Stimulated activated CD4-positive, alpha-beta T cell treated with anti-CD3 and anti-CD28 coated beads, Interleukin-2, amount 100 ng/mL, for 24 hours (primary cell): Measurements from ENCODE around the gene TMC3.
"Not testable (repeated sequence)": the region's sequence is repeated elsewhere in the genome, so short reads cannot be mapped to it uniquely, and the experiment has no call there.

Experiments
- DNase-seq, 2 donors: peaks; one replicate each; pipeline ENCODE4 v3.0.0-alpha.2; 2020

TMC3 gene

DNA sequence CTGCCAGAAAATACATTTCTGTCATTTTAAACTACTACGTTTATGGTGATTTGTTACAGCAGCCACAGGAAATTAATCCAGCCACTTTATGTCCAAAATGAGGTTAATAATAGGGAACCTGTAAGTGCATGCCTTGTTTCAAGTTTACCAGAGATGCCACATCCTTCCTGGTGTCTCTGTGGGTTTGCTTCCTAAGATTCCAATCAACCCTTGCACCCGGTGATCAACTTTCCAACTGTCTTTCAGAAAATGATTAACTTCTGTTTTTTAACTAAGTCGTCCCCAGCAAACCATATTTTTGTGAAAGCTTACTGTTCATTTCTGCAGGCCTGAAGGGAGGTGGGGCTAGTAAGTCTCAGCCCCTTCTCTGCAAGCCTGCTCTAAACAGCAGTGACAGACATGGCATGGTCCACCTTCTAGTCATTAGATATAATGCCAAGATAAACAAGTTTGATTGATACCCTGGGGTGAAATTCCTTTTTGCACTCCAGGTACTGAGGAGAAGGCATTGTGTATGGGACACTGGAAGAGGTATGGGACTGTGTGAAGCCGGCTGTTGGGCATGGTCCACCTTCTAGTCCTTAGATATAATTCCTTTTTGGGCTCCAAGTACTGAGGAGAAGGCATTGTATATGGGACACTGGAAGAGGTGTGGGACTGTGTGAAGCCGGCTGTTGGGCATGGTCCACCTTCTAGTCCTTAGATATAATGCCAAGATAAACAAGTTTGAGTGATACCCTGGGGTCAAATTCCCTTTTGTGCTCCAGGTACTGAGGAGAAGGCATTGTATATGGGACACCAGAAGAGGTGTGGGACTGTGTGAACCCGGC is 11.1 kb upstream of the TMC3 start:
- DNase-seq, result no peak

- DNase-seq, result no peak
Observed at GRCh38 chr15:81381720-81382119, 7.7 kb upstream of the TMC3 start.

DNA sequence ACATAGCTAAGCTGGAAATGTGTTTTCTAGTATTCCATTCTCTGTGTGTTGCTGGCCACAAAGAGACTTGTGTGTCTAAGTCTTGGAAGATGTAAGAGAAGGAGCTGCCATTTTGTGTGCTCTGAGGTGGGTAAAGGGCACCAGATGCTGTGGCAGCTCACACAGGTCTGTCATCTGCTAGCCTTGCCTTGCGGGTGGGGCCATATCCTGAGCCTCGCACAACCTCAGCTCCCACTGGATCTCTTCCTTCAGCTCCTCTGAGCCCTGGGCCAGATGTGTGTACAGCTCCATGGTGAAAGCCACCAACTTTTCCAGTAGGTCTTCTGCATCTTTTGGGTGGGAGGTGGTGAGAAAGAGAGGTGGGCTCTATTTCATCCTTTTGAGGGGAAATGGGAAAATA is 6.7 kb upstream of the TMC3 start:
- DNase-seq, result no peak

GRCh38 chr15:81380203-81380602 is 6.2 kb upstream of the TMC3 start:
- DNase-seq, result no peak

DNA sequence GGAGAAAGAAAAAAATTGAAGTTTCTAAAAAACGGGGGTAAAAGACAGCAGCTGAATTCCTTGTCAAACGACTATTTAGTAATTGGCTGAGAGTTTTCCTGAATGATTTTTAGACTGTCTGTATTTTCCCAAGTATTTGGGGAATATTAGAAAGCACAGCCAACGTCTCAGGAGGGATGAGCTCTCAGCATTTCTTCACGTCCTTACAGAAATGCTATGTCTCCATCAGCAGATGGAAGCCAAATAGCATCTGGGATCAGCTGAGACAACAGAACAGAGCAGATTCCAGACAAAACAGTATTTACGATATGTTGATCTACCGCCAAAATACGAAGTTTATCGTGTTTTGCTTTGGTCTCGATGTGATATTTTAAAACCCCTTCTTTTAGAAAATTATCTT is 5.3 kb upstream of the TMC3 start:
- DNase-seq, result no peak

- DNase-seq, result no peak
Observed at GRCh38 chr15:81378443-81378842, 4.4 kb upstream of the TMC3 start.

GRCh38 chr15:81377871-81378270 is 3.9 kb upstream of the TMC3 start:
- no peak for DNase-seq

- no peak for DNase-seq
Observed at GRCh38 chr15:81376231-81376630, 2.2 kb upstream of the TMC3 start.

DNA sequence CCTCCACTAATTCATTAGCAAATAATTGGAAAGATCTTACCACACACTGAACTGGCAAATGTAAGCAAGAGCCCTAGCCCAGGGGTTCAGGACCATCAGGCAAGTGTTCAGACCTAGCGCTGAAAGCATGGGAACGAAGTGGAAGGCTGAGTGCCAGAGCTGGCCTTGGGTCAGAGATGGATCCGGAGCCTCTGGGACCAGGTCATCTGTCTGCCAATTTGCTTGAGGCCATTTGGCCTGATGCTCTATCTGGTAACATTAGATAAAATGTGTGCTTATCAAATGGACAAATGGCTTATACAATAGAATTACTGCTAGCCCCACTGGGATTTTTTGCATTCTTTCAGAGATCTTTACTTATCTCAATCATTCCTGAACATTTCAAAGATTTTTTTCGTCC is 1.4 kb upstream of the TMC3 start:
- DNase-seq, result no peak

DNA sequence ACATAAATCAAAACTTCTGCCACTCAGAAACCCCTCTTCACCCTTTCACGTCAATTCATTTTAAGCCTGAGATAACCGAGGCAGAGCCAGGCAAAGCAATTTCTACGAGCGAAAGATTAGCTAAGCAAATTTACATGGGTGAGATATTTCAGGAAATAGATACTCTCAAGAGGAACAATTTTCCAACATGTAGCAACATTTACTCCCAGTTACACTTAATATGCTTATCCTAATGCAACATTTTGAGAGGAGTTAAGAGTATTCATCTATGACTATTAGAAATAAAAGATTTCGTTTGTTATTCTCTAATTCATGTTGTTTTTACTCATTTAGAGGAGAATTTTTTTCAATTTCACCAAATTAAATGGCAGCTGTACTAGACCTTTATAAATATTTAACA is 837 bp downstream of the TMC3 start:
- DNase-seq, result no peak

DNA sequence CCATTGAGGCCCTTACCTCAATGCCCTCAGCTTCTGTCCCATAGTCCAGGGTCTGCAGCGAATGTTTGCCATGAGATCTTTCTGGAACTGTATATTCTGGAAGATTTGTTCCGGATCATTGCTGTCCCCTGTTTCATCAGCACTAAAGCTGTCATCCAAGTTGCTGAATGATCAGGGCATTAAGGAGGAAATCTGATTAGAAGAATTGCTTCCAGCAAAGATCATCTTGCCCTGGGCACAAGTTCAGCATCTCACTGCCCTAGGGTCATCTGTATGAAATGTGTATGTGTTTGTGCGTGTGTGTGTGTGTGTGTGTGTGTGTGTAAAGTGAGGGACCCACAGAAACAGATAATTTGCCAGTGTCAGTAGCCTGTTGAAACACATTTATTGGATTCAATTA is 1.4 kb downstream of the TMC3 start:
- no peak for DNase-seq

DNA sequence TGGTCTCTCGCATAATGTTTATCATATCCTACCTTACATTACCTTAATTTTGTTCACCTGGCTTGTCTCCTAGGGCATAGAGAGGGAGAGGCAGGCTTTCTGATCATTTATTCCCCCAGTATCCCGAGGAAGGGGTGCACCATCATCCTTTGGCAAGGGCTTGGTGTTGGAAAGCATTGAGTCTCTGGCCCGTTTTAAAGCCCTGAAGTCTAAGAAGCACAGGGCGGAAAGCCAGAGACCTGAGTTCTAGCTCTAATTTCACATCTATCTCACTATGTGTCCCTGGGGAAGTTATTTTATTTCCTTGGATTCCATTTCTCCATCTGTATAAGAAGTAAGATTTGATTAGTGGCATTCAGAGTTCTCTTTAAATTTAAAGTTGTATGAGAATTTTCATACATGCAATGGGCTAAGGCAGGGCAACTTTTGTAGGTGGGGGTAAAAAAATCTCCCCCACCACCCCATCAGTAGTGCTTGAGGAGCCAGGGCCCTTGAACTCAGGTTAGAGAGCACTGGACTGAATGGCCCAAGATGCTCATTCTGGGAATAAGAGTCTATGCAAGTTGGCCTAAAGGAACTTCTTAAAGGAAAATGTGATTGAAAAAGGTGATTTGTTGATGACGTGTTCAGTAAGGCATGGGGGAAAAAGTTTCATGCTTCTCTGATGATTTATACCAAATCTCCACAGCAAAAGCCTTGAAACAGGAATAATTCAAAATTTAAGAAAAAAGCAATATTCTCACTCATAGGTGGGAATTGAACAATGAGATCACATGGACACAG is 10.1 kb downstream of the TMC3 start:
- DNase-seq, result no peak

GRCh38 chr15:81363276-81363675 is 10.7 kb downstream of the TMC3 start:
- no peak for DNase-seq

GRCh38 chr15:81362790-81363189 is 11.2 kb downstream of the TMC3 start:
- no peak for DNase-seq

- no peak for DNase-seq
Observed at GRCh38 chr15:81361891-81362290, 12.1 kb downstream of the TMC3 start.

GRCh38 chr15:81360491-81360890 is 13.5 kb downstream of the TMC3 start:
- DNase-seq, result no peak

DNA sequence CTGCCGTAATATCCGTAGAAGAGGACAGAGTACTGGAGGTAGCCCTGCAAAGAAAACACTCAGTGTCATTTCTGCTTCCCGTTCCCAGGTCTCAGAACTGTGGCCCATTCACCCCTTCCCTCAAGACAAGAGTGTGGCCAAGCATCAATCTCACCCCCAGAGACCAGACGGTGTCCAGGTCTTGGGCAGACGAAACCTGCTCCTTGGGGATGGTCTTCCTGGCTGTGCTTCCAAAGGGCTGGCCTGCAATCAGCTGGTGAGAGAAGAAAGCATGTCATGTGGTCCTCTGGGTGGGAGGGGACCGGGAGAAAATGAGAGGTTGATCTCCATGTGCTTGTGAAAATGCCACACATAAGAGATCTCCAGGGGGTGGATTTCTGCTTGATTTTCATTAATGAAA is 15.8 kb downstream of the TMC3 start:
- no peak for DNase-seq

- DNase-seq, result no peak
Observed at GRCh38 chr15:81357180-81357686, 16.8 kb downstream of the TMC3 start.

DNA sequence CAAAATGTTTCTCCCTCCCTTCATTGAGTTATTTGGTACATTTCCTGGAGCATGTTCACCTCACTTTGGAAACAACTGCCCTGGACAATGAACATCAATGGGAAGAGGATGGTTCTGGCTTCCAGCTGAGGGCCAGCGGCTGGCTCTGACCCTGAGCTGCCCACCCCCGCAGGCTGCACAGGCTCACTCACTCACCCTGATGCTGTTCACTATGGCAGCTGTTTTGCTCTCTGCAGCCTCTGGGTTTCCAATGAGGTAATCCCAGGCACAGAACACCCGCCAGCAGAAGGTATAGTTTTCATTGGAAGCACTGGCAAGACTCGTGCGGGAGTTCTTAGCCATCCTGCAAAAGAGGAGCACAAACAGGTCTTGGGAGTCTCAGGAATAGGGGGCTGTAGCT is 17.8 kb downstream of the TMC3 start:
- DNase-seq, result no peak

GRCh38 chr15:81351651-81352050 is 22.4 kb downstream of the TMC3 start:
- no peak for DNase-seq

GRCh38 chr15:81349271-81349670 is 24.7 kb downstream of the TMC3 start:
- DNase-seq, result no peak

DNA sequence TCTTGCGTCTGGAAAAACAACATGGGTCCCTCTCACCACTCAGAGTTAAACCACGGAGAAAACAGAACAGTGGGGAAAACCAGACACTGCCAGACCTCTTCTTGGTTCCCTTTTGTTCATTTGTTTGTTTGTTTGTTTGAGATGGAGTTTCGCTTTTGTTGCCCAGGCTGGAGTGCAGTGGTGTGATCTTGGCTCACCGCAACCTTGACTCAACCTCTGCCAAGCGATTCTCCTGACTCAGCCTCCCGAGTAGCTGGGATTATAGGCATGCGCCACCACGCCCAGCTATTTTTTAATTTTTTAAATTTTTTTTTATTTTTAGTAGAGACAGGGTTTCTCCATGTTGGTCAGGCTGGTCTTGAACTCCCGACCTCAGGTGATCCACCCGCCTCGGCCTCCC is 25.3 kb downstream of the TMC3 start:
- not testable (repeated sequence) for DNase-seq

DNA sequence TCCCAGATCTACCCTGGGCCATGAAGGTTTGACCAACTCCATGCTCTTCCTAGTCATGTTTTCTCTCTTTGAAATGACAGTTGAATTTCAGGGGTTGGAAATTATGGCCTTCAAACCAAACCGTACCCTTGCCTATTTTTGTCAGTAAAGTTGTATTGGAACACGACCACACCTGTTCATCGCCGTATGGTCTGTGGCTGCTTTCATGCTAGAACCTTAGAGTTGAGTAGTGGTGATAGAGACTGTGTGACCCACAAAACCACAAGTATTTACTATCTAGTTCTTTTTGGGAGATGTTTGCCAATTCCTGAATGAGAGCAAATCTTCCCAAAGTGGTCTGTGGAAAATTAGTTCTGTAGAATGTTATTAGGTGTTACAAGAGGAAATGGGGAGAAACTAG is 26.1 kb downstream of the TMC3 start:
- DNase-seq, result no peak

DNA sequence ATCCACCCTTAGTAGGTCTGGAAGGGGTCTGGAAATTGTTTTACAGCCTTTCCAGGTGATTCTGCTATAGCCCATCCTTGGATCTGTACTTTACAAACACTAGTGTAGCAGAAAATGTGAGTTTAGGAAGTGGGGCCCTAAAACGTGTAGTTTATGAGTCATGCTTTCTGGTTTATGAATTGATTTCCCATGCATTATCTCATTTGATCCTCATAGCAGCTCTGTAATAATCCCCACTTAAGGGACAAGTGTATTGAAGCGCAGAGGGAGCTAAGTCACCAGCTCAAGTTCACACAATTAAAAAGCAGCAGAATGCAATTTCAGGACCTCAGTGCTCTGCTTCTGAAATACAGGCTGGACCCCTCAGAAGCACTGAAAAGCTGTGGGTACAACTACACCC is 27.4 kb downstream of the TMC3 start:
- no peak for DNase-seq
